ENCODE measurements around the gene TOB1.

DNA sequence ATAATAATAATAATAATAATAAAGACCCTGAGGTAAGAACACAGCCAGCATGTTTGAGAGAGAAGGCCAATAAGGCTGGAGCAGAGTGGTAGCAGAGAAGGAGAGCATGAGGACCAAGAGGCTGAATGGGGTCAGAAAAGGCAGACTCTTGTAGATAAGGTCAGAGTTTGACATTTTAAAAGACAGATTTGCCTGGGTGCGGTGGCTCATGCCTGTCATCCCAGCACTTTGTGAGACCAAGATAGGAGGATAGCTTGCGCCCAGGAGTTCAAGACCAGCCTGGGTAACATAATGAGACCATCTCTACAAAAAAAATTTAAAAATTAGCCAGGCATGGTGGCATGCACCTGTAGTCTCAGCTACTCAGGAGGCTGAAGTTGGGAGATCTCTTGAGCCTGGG lies 41.7 kb downstream of the TOB1 start:
- no peak for TF ChIP-seq EZH2phosphoT487 (IDR thresholded peaks at IDR 0.05; ENCODE audit: insufficient read depth, low read depth)
- no peak for TF ChIP-seq EZH2 (IDR thresholded peaks at IDR 0.05; ENCODE audit: insufficient read depth, poor library complexity, severe bottlenecking)
